ENCODE measurements around the gene ACLY. TPM values are rescaled to one million over a fixed set of nuclear protein-coding genes. Genes with fewer than 3 reads are reported as not detected.

ACLY gene
- total and polyA plus RNA-seq, 3 experiments from 2014 or later = 70.6 to 189 (median 188) TPM

Other genes starting within 250 kb of the ACLY start
- gene EIF1, start 230.1 kb downstream of the ACLY start, total RNA-seq = 1,000 to 10,000 TPM; 1,446 to 1,504 TPM
- gene EIF1, start 230.1 kb downstream of the ACLY start, polyA plus RNA-seq = 1,526 TPM
- gene GAST, start 206.6 kb downstream of the ACLY start, total RNA-seq = not detected
- not detected for gene GAST, start 206.6 kb downstream of the ACLY start, polyA plus RNA-seq
- under 1 TPM; 0.13 to 0.18 TPM for gene HAP1, start 184.3 kb downstream of the ACLY start, total RNA-seq
- not detected for gene HAP1, start 184.3 kb downstream of the ACLY start, polyA plus RNA-seq
- under 1 TPM; 0.33 to 0.35 TPM for gene JUP, start 132.2 kb downstream of the ACLY start, total RNA-seq
- gene JUP, start 132.2 kb downstream of the ACLY start, polyA plus RNA-seq = not detected
- gene P3H4, start 107.0 kb downstream of the ACLY start, total RNA-seq = 1 to 10 TPM; 2.6 to 3.7 TPM
- 5.4 TPM for gene P3H4, start 107.0 kb downstream of the ACLY start, polyA plus RNA-seq
- gene FKBP10, start 105.9 kb downstream of the ACLY start, total RNA-seq = 1 to 10 TPM; 1.4 to 1.5 TPM
- gene FKBP10, start 105.9 kb downstream of the ACLY start, polyA plus RNA-seq = not detected
- gene NT5C3B, start 82.7 kb downstream of the ACLY start, total RNA-seq = 10 to 100 TPM; 48.5 to 50.2 TPM
- 45.0 TPM for gene NT5C3B, start 82.7 kb downstream of the ACLY start, polyA plus RNA-seq
- gene KLHL10, start 81.1 kb downstream of the ACLY start, total RNA-seq = not detected
- gene KLHL10, start 81.1 kb downstream of the ACLY start, polyA plus RNA-seq = 0.24 TPM
- 10 to 100 TPM; 24.7 to 26.9 TPM for gene KLHL11, start 53.5 kb downstream of the ACLY start, total RNA-seq
- 6.4 TPM for gene KLHL11, start 53.5 kb downstream of the ACLY start, polyA plus RNA-seq
- gene ODAD4, start 11.7 kb upstream of the ACLY start, total RNA-seq = under 1 TPM; 0.53 to 0.57 TPM
- gene ODAD4, start 11.7 kb upstream of the ACLY start, polyA plus RNA-seq = 0.10 TPM
- 10 to 100 TPM; 70.3 to 71.6 TPM for gene CNP, start 47.8 kb upstream of the ACLY start, total RNA-seq
- gene CNP, start 47.8 kb upstream of the ACLY start, polyA plus RNA-seq = 35.3 TPM
- gene DNAJC7, start 98.5 kb upstream of the ACLY start, total RNA-seq = 100 to 1,000 TPM; 111 TPM
- 74.6 TPM for gene DNAJC7, start 98.5 kb upstream of the ACLY start, polyA plus RNA-seq
- gene NKIRAS2, start 101.1 kb upstream of the ACLY start, total RNA-seq = 10 to 100 TPM; 29.4 to 31.3 TPM
- gene NKIRAS2, start 101.1 kb upstream of the ACLY start, polyA plus RNA-seq = 33.5 TPM
- gene C17orf113, start 131.7 kb upstream of the ACLY start, total RNA-seq = under 1 TPM; 0.15 to 0.20 TPM
- 0.10 TPM for gene C17orf113, start 131.7 kb upstream of the ACLY start, polyA plus RNA-seq
- not detected for gene ZNF385C, start 179.5 kb upstream of the ACLY start, total RNA-seq
- not detected for gene ZNF385C, start 179.5 kb upstream of the ACLY start, polyA plus RNA-seq
- 1 to 10 TPM; 8.1 to 9.7 TPM for gene DHX58, start 193.8 kb upstream of the ACLY start, total RNA-seq
- 10.7 TPM for gene DHX58, start 193.8 kb upstream of the ACLY start, polyA plus RNA-seq
- 10 to 100 TPM; 52.5 to 53.3 TPM for gene KAT2A, start 202.4 kb upstream of the ACLY start, total RNA-seq
- 8.5 TPM for gene KAT2A, start 202.4 kb upstream of the ACLY start, polyA plus RNA-seq
- gene HSPB9, start 203.9 kb upstream of the ACLY start, total RNA-seq = under 1 TPM; 0.11 to 0.15 TPM
- gene HSPB9, start 203.9 kb upstream of the ACLY start, polyA plus RNA-seq = not detected
- 10 to 100 TPM; 61.3 to 64.3 TPM for gene RAB5C, start 236.0 kb upstream of the ACLY start, total RNA-seq
- gene RAB5C, start 236.0 kb upstream of the ACLY start, polyA plus RNA-seq = 86.0 TPM